ENCODE data around the gene DCDC1. TPM values are rescaled to one million over a fixed set of nuclear protein-coding genes. Genes with fewer than 3 reads are reported as not detected.

DCDC1 gene
- total RNA-seq, 4 donors from 2014 or later: 0.83 TPM; not detected in 3

DNA sequence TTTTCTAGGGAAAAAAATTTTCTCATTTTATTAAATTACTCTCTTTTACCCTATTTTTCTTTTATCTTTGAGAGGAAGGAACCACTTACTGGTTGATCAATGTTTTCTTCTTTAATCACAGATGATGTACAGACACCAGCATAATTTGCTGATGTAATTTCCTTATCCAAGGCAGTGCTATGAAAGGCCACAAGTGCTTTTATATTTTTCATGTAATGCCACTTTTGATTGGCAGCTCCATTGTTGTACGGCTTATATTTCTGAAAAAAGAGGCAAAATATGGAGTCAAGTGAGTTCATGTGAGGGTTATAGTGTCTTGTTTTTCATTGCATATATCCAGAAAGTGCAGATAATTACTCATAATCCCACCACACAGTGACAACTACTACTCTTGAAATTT is 460.7 kb downstream of the DCDC1 start:
- no peaks in the 10 kb centered on the region for H3K9me3 ChIP-seq
- DNase-seq: no peak
- H3K4me3 ChIP-seq: no peak overlapping the region
- H3K4me1 ChIP-seq: no peaks in the 10 kb centered on the region
- no peaks in the 10 kb centered on the region for H3K27me3 ChIP-seq
- TF ChIP-seq, protein P1, sequence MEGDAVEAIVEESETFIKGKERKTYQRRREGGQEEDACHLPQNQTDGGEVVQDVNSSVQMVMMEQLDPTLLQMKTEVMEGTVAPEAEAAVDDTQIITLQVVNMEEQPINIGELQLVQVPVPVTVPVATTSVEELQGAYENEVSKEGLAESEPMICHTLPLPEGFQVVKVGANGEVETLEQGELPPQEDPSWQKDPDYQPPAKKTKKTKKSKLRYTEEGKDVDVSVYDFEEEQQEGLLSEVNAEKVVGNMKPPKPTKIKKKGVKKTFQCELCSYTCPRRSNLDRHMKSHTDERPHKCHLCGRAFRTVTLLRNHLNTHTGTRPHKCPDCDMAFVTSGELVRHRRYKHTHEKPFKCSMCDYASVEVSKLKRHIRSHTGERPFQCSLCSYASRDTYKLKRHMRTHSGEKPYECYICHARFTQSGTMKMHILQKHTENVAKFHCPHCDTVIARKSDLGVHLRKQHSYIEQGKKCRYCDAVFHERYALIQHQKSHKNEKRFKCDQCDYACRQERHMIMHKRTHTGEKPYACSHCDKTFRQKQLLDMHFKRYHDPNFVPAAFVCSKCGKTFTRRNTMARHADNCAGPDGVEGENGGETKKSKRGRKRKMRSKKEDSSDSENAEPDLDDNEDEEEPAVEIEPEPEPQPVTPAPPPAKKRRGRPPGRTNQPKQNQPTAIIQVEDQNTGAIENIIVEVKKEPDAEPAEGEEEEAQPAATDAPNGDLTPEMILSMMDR (IDR thresholded peaks at IDR 0.05): no peak
- no peak for TF ChIP-seq POLR2A (IDR thresholded peaks at IDR 0.05)
- H3K27ac ChIP-seq: no peak overlapping the region
- H3K36me3 ChIP-seq: no peaks in the 10 kb centered on the region

DNA sequence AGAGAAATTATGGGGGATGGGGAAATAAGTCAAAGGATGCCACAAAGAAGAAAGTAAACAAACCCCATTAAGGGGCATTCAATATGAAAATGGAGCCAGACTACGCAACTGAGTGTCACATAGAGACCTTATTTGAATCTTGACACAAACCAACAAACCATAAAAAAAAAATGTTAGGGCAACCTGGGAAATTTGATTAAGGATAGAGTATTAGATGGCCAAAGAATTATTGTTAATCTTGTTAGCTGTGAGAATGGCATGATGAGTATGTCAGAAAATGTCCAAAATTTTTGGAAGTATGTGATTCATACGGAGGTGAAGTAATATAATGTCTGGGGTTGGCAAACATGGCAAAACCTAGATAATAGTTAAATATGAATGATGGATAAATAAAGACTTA is 461.3 kb downstream of the DCDC1 start:
- Histone ChIP-seq H3K9me3 (no peaks in the 10 kb centered on the region), H3K4me1 (no peaks in the 10 kb centered on the region), H3K27ac (no peak overlapping the region), H3K27me3 (no peaks in the 10 kb centered on the region), H3K36me3 (no peaks in the 10 kb centered on the region), H3K4me3 (no peak overlapping the region)
- TF ChIP-seq, protein P1 (IDR thresholded peaks at IDR 0.05): no peak
- TF ChIP-seq POLR2A (IDR thresholded peaks at IDR 0.05): no peak
- no peak for DNase-seq

DNA sequence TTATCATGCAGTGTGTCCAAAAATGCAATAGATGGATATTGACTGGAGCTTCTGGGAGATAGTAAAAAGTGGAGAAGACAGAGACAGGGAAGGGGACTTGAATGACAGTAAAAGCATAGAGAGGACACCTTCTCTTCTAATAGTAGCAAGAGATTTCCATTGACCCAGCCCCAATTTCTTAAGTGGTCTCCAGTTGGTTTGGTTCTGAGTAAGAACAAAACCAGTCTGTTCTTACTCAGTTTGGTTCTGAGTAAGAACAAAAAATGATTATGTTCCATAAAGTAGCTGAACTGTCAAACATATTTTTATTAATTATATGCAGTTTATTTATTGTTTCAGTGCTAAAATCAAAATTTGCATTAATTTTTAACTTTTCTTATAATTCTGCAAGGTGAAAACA is 466.6 kb downstream of the DCDC1 start:
- DNase-seq: no peak
- H3K36me3 ChIP-seq: no peaks in the 10 kb centered on the region
- no peaks in the 10 kb centered on the region for H3K9me3 ChIP-seq
- no peak overlapping the region for H3K27ac ChIP-seq
- H3K4me1 ChIP-seq: no peaks in the 10 kb centered on the region
- TF ChIP-seq, protein P1 (IDR thresholded peaks at IDR 0.05): no peak
- TF ChIP-seq POLR2A (IDR thresholded peaks at IDR 0.05): no peak
- H3K27me3 ChIP-seq: no peaks in the 10 kb centered on the region
- H3K4me3 ChIP-seq: no peak overlapping the region

DNA sequence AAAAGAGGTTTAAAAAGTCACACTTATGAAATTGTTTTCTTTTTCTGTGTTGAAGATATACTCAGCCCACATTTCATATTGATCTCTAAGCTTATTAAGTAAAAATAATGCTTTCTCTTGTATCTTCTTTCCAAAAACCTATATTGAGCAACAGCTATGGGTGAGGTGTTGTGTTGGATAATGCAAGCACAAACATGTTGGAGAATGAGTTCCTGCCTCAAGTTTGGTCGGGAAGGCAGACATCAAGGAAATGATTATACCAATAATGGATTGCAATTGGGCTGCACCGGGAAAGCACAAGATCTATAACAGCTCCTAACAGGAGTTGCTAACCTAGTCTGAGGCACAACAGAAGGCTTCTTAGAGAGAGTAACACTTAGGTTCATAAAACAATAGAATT is 474.5 kb downstream of the DCDC1 start:
- Histone ChIP-seq H3K9me3 (no peaks in the 10 kb centered on the region), H3K36me3 (no peaks in the 10 kb centered on the region), H3K27me3 (no peaks in the 10 kb centered on the region), H3K4me1 (no peaks in the 10 kb centered on the region), H3K27ac (no peak overlapping the region), H3K4me3 (no peak overlapping the region)
- DNase-seq: no peak
- TF ChIP-seq, protein P1 (IDR thresholded peaks at IDR 0.05): no peak
- TF ChIP-seq POLR2A (IDR thresholded peaks at IDR 0.05): no peak

DNA sequence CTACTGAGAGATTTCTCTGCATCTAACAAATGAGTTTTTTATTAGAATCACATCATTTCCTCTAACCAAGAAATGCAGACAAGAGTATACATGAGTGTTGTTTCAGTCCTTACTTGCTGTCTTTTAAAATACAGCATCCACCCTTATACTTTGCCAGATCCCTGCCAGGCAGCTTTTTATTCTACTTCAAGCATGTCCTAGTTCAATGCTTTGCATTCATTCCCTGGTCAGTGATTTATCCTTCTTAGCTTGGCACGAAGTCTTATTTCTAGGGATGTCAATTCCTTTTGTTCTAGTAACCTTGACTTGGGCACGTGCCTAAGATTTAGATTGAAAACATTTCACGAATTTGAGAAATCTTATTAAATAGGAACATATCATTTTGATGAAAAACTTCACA is 476.2 kb downstream of the DCDC1 start:
- no peaks in the 10 kb centered on the region for H3K4me1 ChIP-seq
- no peak overlapping the region for H3K27ac ChIP-seq
- H3K36me3 ChIP-seq: no peaks in the 10 kb centered on the region
- no peaks in the 10 kb centered on the region for H3K9me3 ChIP-seq
- H3K4me3 ChIP-seq: no peak overlapping the region
- no peak for DNase-seq
- TF ChIP-seq, protein P1 (IDR thresholded peaks at IDR 0.05): no peak
- TF ChIP-seq POLR2A (IDR thresholded peaks at IDR 0.05): no peak
- no peaks in the 10 kb centered on the region for H3K27me3 ChIP-seq

DNA sequence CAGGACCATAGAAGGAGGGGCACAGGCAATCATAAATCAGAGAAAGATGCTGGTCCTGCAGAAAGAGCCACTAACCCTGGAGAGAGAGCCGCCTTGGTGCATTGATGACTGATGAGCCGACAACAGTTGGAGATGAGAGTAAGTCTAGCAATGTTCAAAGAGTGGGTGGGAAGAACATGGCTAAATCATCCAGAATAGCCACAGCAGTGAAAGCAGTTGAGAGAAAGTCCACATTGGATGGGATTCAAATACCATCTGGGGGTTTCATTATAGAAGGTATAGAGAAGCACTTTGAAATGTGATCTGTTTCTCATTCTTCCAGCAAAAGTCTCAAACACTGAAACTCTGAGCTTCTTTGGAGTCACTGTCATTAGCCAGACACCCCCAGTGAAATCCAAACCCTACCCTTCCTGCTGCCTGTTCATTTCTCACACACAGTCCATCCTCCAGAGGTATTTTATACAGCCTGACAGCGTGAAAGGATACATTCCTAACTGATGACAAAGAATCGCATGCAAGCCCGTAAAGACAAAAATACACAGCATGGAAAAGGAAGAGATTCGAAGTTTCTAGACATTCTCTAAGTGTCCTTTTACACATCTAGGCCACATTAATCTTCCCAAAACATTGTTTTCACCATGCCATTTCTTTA is 480.3 kb downstream of the DCDC1 start:
- Histone ChIP-seq H3K4me3 (no peak overlapping the region), H3K4me1 (no peaks in the 10 kb centered on the region), H3K27me3 (no peaks in the 10 kb centered on the region), H3K36me3 (no peaks in the 10 kb centered on the region), H3K9me3 (no peaks in the 10 kb centered on the region), H3K27ac (no peak overlapping the region)
- no peak for DNase-seq
- TF ChIP-seq, protein P1 (IDR thresholded peaks at IDR 0.05): no peak
- TF ChIP-seq POLR2A (IDR thresholded peaks at IDR 0.05): no peak
